Measurements from ENCODE around the gene LINGO1.

GRCh38 chr15:77582763-77583162 is 49.9 kb downstream of the LINGO1 start:
- TF ChIP-seq EP300 (IDR thresholded peaks at IDR 0.05), result no peak
- TF ChIP-seq CTCF (IDR thresholded peaks at IDR 0.05), result no peak
- TF ChIP-seq POLR2A (IDR thresholded peaks at IDR 0.05; ENCODE audit: low read depth), result no peak
- TF ChIP-seq POLR2AphosphoS5 (IDR thresholded peaks at IDR 0.05), result no peak

Data from esophagus muscularis mucosa (tissue), 4 donors.